ENCODE measurements around the gene TM7SF2.

TM7SF2 gene

DNA sequence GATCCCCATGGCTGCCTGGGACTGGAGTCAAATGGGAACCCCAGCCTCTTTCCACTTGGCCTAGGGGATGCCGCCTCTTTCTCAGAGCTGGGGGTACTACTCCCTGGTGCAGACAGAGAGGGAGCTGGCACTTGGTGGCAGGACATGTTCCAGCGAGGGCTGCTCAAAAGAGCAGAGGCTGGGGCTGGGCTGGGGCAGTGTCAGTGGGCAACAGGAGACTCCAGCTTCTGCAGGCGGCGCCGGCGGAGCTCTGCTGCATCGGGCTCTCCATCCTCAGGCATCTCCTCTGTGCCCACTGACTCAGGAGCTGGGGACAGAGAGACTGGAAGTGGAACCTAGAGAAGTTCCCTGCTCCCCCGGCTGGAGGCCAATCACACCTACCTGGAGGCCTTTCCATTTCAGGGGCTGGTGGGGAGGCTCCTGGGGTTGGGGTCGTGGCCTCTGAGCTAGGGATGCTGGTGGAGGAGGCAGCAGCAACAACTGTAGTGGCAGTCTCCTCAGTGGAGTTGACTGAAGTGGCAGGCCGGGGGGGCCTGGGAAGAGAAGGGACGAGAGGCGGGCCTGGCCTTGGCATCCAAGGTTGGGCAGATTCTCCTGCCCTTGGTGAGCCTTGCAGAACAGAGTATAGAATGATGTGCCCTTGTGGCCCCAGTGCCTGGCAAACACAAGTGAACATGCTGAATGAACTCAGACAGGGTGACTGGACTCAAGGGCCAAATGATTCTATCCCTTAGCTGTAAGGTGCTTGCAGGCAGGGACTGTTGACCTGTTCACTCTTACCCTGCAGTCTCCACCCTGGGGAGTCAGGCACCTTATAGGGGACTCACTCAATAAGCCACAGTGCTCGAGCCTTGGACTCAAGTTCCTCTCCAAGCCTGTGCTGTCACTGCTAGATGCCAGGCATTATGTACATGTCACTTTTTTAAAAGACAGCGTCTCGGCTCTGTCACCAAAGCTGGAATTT lies 16.8 kb downstream of the TM7SF2 start:
- H3K9me3 ChIP-seq (ENCODE audit: severe bottlenecking), result no peaks in the 10 kb centered on the region
- H3K4me3 ChIP-seq (ENCODE audit: severe bottlenecking), result no peak overlapping the region
- H3K27ac ChIP-seq (ENCODE audit: poor library complexity, severe bottlenecking), result no peak overlapping the region
- no peak for DNase-seq (ENCODE audit: low spot score)
- no peak; the same call in 2 of the 3 replicates for ATAC-seq (ENCODE audit: low read depth)
- TF ChIP-seq, protein P1, sequence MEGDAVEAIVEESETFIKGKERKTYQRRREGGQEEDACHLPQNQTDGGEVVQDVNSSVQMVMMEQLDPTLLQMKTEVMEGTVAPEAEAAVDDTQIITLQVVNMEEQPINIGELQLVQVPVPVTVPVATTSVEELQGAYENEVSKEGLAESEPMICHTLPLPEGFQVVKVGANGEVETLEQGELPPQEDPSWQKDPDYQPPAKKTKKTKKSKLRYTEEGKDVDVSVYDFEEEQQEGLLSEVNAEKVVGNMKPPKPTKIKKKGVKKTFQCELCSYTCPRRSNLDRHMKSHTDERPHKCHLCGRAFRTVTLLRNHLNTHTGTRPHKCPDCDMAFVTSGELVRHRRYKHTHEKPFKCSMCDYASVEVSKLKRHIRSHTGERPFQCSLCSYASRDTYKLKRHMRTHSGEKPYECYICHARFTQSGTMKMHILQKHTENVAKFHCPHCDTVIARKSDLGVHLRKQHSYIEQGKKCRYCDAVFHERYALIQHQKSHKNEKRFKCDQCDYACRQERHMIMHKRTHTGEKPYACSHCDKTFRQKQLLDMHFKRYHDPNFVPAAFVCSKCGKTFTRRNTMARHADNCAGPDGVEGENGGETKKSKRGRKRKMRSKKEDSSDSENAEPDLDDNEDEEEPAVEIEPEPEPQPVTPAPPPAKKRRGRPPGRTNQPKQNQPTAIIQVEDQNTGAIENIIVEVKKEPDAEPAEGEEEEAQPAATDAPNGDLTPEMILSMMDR (IDR thresholded peaks at IDR 0.05; ENCODE audit: poor library complexity, severe bottlenecking), result no peak
- H3K4me1 ChIP-seq (ENCODE audit: insufficient read depth, poor library complexity, severe bottlenecking), result peaks cover 1% of the 10 kb centered on the region
- no peaks in the 10 kb centered on the region for H3K27me3 ChIP-seq (ENCODE audit: insufficient read depth, poor library complexity, severe bottlenecking)
- peaks cover 87% of the 10 kb centered on the region for H3K36me3 ChIP-seq (ENCODE audit: low read depth)

DNA sequence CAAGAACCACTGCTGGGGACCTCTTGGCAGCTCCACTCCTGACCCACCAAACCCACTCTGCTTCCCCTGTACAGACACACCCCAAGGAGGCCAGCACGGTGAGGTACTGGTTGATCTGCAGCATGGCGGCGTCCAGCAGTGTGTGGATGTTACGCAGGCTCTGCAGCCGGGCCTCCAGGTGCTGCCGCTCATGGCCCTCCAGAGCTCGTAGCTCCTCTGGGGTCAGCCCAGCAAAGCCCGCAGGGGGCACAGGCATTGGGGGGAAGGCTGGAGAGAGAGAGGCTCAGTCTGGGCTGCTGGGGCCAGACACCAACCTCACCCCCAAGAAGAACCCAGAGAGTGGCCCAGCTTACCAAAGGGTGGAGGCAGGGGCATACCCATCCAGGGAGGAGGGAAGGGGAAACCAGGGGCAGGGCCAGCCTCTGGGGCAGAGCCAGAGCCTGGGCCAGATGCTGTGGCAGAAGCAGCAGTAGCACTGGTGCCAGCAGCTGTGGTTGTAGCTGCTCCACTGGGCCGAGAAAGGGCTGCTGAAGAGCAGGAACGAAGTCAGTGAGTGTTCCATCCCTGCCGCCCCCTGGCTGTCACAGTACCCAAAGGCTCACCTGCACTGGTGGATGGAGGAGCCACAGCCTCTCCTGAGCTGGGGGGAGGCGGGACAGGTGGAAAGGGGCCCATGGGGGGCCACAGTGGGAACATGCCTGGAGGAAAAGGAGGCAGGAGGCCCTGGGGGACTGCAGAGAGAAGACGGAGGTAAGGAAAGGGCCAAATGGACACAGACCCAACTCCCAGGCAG lies 18.2 kb downstream of the TM7SF2 start:
- Histone ChIP-seq H3K9me3 (ENCODE audit: severe bottlenecking) (no peaks in the 10 kb centered on the region), H3K4me3 (ENCODE audit: severe bottlenecking) (no peak overlapping the region), H3K27me3 (ENCODE audit: insufficient read depth, poor library complexity, severe bottlenecking) (no peaks in the 10 kb centered on the region), H3K4me1 (ENCODE audit: insufficient read depth, poor library complexity, severe bottlenecking) (no peaks in the 10 kb centered on the region), H3K27ac (ENCODE audit: poor library complexity, severe bottlenecking) (no peak overlapping the region), H3K36me3 (ENCODE audit: low read depth) (peaks cover 73% of the 10 kb centered on the region)
- ATAC-seq (ENCODE audit: low read depth) (no peak), DNase-seq (ENCODE audit: low spot score) (no peak)
- TF ChIP-seq, protein P1 (IDR thresholded peaks at IDR 0.05; ENCODE audit: poor library complexity, severe bottlenecking), result no peak

DNA sequence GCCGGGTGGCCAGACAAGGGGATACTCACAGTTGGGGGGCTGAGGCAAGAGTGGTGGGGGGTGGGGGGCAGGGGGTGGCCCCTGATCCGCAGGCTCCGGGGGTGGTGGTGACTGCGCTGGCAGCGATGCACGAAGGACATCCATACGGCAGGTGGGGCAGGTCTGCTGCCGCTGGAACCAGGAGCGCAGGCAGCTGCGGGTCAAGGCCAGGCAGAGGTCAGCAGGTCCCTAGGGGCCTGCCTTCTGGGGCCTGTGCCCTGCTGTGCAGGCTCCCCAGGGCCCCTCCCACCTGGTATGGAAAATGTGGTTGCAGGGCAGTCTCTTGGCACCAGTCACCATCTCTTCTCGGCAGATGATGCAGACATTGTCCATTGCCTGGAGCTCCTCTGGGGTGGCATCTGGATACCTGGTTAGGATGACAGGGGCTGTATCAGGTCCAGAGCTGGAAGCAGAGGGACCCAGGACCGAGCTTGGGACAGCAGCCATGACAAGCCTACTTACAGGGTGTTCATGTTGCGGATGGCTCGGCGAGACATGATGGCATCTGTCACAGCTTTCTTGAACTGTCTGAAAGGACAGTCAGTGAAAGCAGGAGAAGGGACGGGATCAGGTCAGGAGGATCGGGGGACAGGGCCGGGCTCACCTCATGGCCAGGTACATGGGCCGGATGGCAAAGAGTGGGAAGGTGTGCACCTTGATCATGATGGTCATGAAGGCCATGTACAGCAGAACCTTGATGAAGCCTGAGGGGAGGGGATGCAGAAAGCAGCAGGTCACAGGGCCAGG lies 19.2 kb downstream of the TM7SF2 start:
- DNase-seq (ENCODE audit: low spot score) (no peak), ATAC-seq (ENCODE audit: low read depth) (no peak)
- peaks cover 3% of the 10 kb centered on the region for H3K4me1 ChIP-seq (ENCODE audit: insufficient read depth, poor library complexity, severe bottlenecking)
- H3K4me3 ChIP-seq (ENCODE audit: severe bottlenecking), result no peak overlapping the region
- TF ChIP-seq, protein P1 (IDR thresholded peaks at IDR 0.05; ENCODE audit: poor library complexity, severe bottlenecking), result no peak
- H3K27me3 ChIP-seq (ENCODE audit: insufficient read depth, poor library complexity, severe bottlenecking), result no peaks in the 10 kb centered on the region
- H3K9me3 ChIP-seq (ENCODE audit: severe bottlenecking), result no peaks in the 10 kb centered on the region
- H3K36me3 ChIP-seq (ENCODE audit: low read depth), result peaks cover 65% of the 10 kb centered on the region
- H3K27ac ChIP-seq (ENCODE audit: poor library complexity, severe bottlenecking), result no peak overlapping the region

DNA sequence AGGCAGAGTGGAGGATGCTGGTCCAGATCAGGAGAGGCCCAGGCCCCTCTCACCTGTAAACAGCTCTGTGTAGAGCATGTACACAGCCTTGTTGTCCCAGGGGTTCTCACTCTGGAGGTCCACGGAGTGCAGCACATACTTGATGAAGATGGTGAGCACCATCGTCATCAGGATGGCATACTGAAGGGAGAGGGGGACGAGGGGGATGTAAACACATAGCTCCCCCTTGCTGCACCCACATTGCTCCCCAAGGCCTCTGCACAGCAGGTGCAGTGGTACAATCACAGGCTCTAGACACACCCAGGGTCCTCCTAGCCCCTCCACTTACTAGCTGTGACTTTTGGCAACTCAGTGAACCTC lies 19.7 kb downstream of the TM7SF2 start:
- TF ChIP-seq, protein P1 (IDR thresholded peaks at IDR 0.05; ENCODE audit: poor library complexity, severe bottlenecking), result no peak
- peaks cover 3% of the 10 kb centered on the region for H3K4me1 ChIP-seq (ENCODE audit: insufficient read depth, poor library complexity, severe bottlenecking)
- DNase-seq (ENCODE audit: low spot score) (no peak), ATAC-seq (ENCODE audit: low read depth) (no peak)
- no peaks in the 10 kb centered on the region for H3K9me3 ChIP-seq (ENCODE audit: severe bottlenecking)
- no peaks in the 10 kb centered on the region for H3K27me3 ChIP-seq (ENCODE audit: insufficient read depth, poor library complexity, severe bottlenecking)
- H3K4me3 ChIP-seq (ENCODE audit: severe bottlenecking), result no peak overlapping the region
- H3K36me3 ChIP-seq (ENCODE audit: low read depth), result peaks cover 59% of the 10 kb centered on the region
- H3K27ac ChIP-seq (ENCODE audit: poor library complexity, severe bottlenecking), result no peak overlapping the region

Data from RWPE2 (cell line).